HepG2 (cell line): Measurements from ENCODE around the gene EEF1A1. TPM values are rescaled to one million over a fixed set of nuclear protein-coding genes. Genes with fewer than 3 reads are reported as not detected.

Experiments
- ATAC-seq: fragments of 200-7000 bp; cut with Tn5 transposase; 3 replicates; pipeline ENCODE4 v1.9.1; 2020; ENCODE audit warnings: mild to moderate bottlenecking, moderate library complexity
- BruUV-seq: library from RNA; stranded (reverse); fragments of 400-500 nt; replicated peaks from 2 replicates; lab custom pipeline; 2021; lab: Mats Ljungman, UMichigan
- CTCF ChIA-PET: fragments of 300-600 bp; formaldehyde crosslinking; extraction: SDS; loops from one replicate; lab custom pipeline; 2021; ENCODE audit warnings: low total read pairs, inconsistent platforms, low intra/inter-chr PET ratio; lab: Yijun Ruan, JAX
- POLR2A ChIA-PET: fragments of 350-600 bp; sonication (Branson Sonifier 250); formaldehyde crosslinking; loops from one replicate; lab custom pipeline; 2020; ENCODE audit warnings: antibody characterized with exemption, inconsistent platforms; lab: Yijun Ruan, JAX
- DNase-seq: peaks from one replicate; pipeline ENCODE4 v3.0.0-alpha.2; 2015; ENCODE audit warnings: low spot score
- FAIRE-seq: peaks from 3 replicates; lab custom pipeline; 2011; peaks lifted over from hg19 to GRCh38; lab: Jason Lieb, UNC
- H2AFZ ChIP-seq: one replicate; pipeline ENCODE4 v1.6.1; 2011; ENCODE audit warnings: low read length, inconsistent platforms
- H3K27ac ChIP-seq: fragments of 300-600 bp; 3 replicates; pipeline ENCODE4 v1.8.0; 2011; ENCODE audit warnings: mixed run types, mild to moderate bottlenecking, mixed read lengths, low read length, inconsistent platforms; ENCODE audit not compliant: insufficient read depth; ENCODE audit errors: extremely low read length
- H3K27me3 ChIP-seq, 2 experiments: fragments of 200-600 bp in 1 of 2; 2 replicates in 1 of 2; 3 replicates in 1 of 2; pipeline versions ENCODE4 v1.6.0 to v1.8.0; 2011; ENCODE audit warnings: low read length in 2 of 2, mild to moderate bottlenecking in 2 of 2, moderate library complexity in 2 of 2, inconsistent platforms in 1 of 2; ENCODE audit not compliant: insufficient read depth in 2 of 2, control insufficient read depth in 1 of 2
- H3K36me3 ChIP-seq, 2 experiments: fragments of 200-600 bp in 1 of 2; replicated peaks in 1 of 2; 2 replicates in 1 of 2; 3 replicates in 1 of 2; pipeline versions ENCODE4 v1.5.1 to v1.8.0; 2011; ENCODE audit warnings: low read length in 2 of 2, inconsistent platforms in 1 of 2; ENCODE audit not compliant: insufficient read depth in 2 of 2, control insufficient read depth in 1 of 2
- H3K4me1 ChIP-seq: 2 replicates; pipeline ENCODE4 v1.5.1; 2012; ENCODE audit warnings: low read length, inconsistent platforms; ENCODE audit not compliant: insufficient read depth
- H3K4me2 ChIP-seq: 2 replicates; pipeline ENCODE4 v1.6.0; 2011; ENCODE audit warnings: low read depth, low read length, inconsistent platforms
- H3K4me3 ChIP-seq, 3 experiments: fragments of 200-600 bp in 1 of 3; sonication (generic), shearing (Covaris generic) in 1 of 3; replicated peaks in 1 of 3; 2 replicates each; pipeline ENCODE4 v1.5.1; 2011 to 2016; ENCODE audit warnings: low read length in 3 of 3, inconsistent platforms in 2 of 3, low read depth in 2 of 3, mild to moderate bottlenecking in 2 of 3, control low read depth in 1 of 3, mixed read lengths in 1 of 3; ENCODE audit not compliant: insufficient read depth in 1 of 3
- H3K79me2 ChIP-seq: one replicate; pipeline ENCODE4 v1.6.1; 2011; ENCODE audit warnings: low read length, inconsistent platforms; ENCODE audit not compliant: insufficient read depth
- H3K9ac ChIP-seq: 2 replicates; pipeline ENCODE4 v1.6.0; 2011; ENCODE audit warnings: mild to moderate bottlenecking, low read depth, low read length, inconsistent platforms; ENCODE audit not compliant: insufficient read depth
- H3K9me3 ChIP-seq: 2 replicates; pipeline ENCODE4 v1.5.1; 2012; ENCODE audit warnings: mild to moderate bottlenecking, low read length
- H4K20me1 ChIP-seq: 2 replicates; pipeline ENCODE4 v1.6.0; 2011; ENCODE audit warnings: inconsistent platforms, mild to moderate bottlenecking, low read length, moderate library complexity; ENCODE audit not compliant: insufficient read depth
- ELF4 ChIP-seq: sonication (generic); formaldehyde crosslinking; IDR thresholded peaks from 2 replicates; pipeline ENCODE4 v1.5.0; 2020; ENCODE audit warnings: missing genetic modification reagents, mild to moderate bottlenecking, moderate library complexity, borderline replicate concordance
- ETV5 ChIP-seq: IDR thresholded peaks from 2 replicates; pipeline ENCODE4 v1.6.1; 2018; ENCODE audit warnings: missing biosample characterization, missing genetic modification reagents, inconsistent platforms, borderline replicate concordance
- HNF4G ChIP-seq, 2 experiments: sonication (generic) in 1 of 2; formaldehyde crosslinking in 1 of 2; IDR thresholded peaks; 2 replicates each; pipeline versions ENCODE4 v1.4.0 to v1.6.1; 2011 to 2020; ENCODE audit warnings: borderline replicate concordance in 2 of 2, low read depth in 2 of 2, mild to moderate bottlenecking in 2 of 2, low read length in 1 of 2, missing genetic modification reagents in 1 of 2, moderate library complexity in 1 of 2
- MED1 ChIP-seq: sonication (generic); formaldehyde crosslinking; IDR thresholded peaks from 2 replicates; pipeline ENCODE4 v1.4.0; 2020; ENCODE audit warnings: missing genetic modification reagents
- NR2F6 ChIP-seq, 2 experiments: IDR thresholded peaks; 2 replicates each; pipeline ENCODE4 v1.6.1; 2016; ENCODE audit warnings: antibody characterized with exemption in 1 of 2, mild to moderate bottlenecking in 1 of 2
- RCOR2 ChIP-seq: IDR thresholded peaks from 2 replicates; pipeline ENCODE4 v1.6.1; 2016; ENCODE audit warnings: missing biosample characterization, missing genetic modification reagents
- RFX3 ChIP-seq: IDR thresholded peaks from 2 replicates; pipeline ENCODE4 v1.6.1; 2016; ENCODE audit warnings: missing biosample characterization, missing genetic modification reagents
- RXRB ChIP-seq: IDR thresholded peaks from 2 replicates; pipeline ENCODE4 v1.6.1; 2016; ENCODE audit warnings: borderline replicate concordance, missing genetic modification reagents, missing compliant biosample characterization
- SAP130 ChIP-seq: IDR thresholded peaks from 2 replicates; pipeline ENCODE4 v1.6.1; 2016; ENCODE audit warnings: low read depth
- SMYD3 ChIP-seq: sonication (generic); formaldehyde crosslinking; IDR thresholded peaks from 2 replicates; pipeline ENCODE4 v1.8.1; 2023; ENCODE audit warnings: mild to moderate bottlenecking, missing genetic modification reagents
- ZNF577 ChIP-seq: sonication (generic); formaldehyde crosslinking; IDR thresholded peaks from 2 replicates; pipeline ENCODE4 v1.4.0; 2020; ENCODE audit warnings: mild to moderate bottlenecking, low read depth, missing genetic modification reagents, borderline replicate concordance
- ZNF7 ChIP-seq: IDR thresholded peaks from 2 replicates; pipeline ENCODE4 v1.6.1; 2016; ENCODE audit warnings: missing biosample characterization, missing genetic modification reagents
- WGBS: methylation state at CpG from one replicate; pipeline ENCODE4 v1.1.6; 2017; ENCODE audit warnings: low lambda C conversion rate; 5-methylcytosine and 5-hydroxymethylcytosine counted together
- in situ Hi-C: cut with HindIII; loops from 2 replicates; pipeline ENCODE4 v1.10.0; 2017; ENCODE audit warnings: low pct_unique_long_range_greater_than_20kb; ENCODE audit not compliant: extremely low pct_ligation_motif_present
- intact Hi-C: fragments of 100-400 bp; cut with micrococcal nuclease; formaldehyde crosslinking; loops from one replicate; pipeline ENCODE4 v1.10.0; 2022; ENCODE audit not compliant: unreplicated experiment
- polyA plus RNA-seq, 8 experiments: library from polyadenylated mRNA; depleted of rRNA in 3 of 8; stranded (reverse) in 7 of 8; unstranded in 1 of 8; fragments of >200 nt; fragmentation: Illumina TruSeq in 4 of 8; extraction: Trizol in 4 of 8; gene quantifications; 2 replicates each; pipeline versions ENCODE4 v1.2.1 to v1.2.3, GENCODE V29; 2011 to 2016; ENCODE audit warnings: low read depth in 4 of 8, missing spikeins in 1 of 8, mixed read lengths in 1 of 8; ENCODE audit not compliant: insufficient read depth in 1 of 8
- total RNA-seq, 5 experiments: library from RNA; depleted of rRNA; stranded (reverse); fragments of >200 nt; fragmentation: Illumina TruSeq; extraction: Trizol; gene quantifications; 2 replicates each; pipeline ENCODE4 v1.2.3, GENCODE V29; 2016; ENCODE audit warnings: low read depth in 1 of 5
- TF ChIP-seq, protein P1 (sequence below): IDR thresholded peaks from 2 replicates; pipeline ENCODE4 v1.6.1; 2012; ENCODE audit warnings: inconsistent platforms
- TF ChIP-seq, protein P2 (sequence below): sonication (generic); formaldehyde crosslinking; conservative IDR thresholded peaks from 2 replicates; pipeline ENCODE4 v1.4.0; 2020; ENCODE audit warnings: missing genetic modification reagents
- TF ChIP-seq, protein P3 (sequence below): sonication (generic); formaldehyde crosslinking; IDR thresholded peaks from 2 replicates; pipeline ENCODE4 v1.5.1; 2020; ENCODE audit warnings: mild to moderate bottlenecking, missing genetic modification reagents, moderate library complexity
- TF ChIP-seq, protein P4 (sequence below): IDR thresholded peaks from 2 replicates; pipeline ENCODE4 v1.6.1; 2016; ENCODE audit warnings: mild to moderate bottlenecking

Gene EEF1A1
- total and polyA plus RNA-seq, 2 of the 13 experiments (the other 11 are each of a cell fraction or from before 2014, with no cell fraction given), result 13,726 to 17,172 TPM

DNA sequence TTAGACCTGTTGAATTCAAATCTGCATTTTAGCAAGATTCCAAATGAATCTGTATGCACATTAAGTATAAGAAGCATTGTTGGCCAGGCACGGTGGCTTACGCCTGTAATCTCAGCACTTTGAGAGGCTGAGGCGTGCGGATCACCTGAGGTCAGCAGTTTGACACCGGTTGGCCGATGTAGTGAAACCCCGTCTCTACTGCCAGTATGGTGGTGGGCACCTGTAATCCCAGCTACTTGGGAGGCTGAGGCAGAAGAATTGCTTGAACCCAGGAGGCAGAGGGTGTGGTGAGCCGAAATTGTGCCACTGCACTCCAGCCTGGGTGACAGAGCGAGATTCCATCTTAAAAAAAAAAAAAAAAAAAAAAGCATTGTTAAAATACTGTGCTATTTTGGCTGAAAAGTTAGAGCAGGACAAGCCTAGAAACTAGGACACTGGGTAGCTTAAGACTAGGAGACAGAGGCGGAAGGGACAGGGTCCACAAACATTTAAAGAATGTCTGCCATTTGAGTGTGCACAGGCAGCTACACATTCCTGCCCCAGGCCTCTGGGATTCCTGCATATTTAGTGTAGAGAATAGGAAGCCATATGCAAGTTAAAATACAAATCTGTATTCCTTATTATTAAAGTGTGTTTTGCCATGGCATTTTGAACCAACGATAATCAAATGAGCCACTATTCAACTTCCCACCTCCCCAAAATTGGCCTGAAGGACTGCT is 45.1 kb upstream of the EEF1A1 start:
- H3K9me3 ChIP-seq, result no peaks in the 10 kb centered on the region
- no peaks in the 10 kb centered on the region for H3K27me3 ChIP-seq
- H3K4me3 ChIP-seq, result peak overlapping the region; percentile 2 to 59 (median 32); a peak in 2 of 6 replicates
- POLR2A ChIA-PET, result interaction anchor here (0.7 to 6.0 kb wide), 14 partner anchors 8 to 104 kb away, joined by 3 to 130 read pairs (median 7); partner anchors contain the start of genes EEF1A1, MTO1 and SLC17A5
- ATAC-seq (peak; percentile 93), DNase-seq (peak; percentile 86), FAIRE-seq (no peak)
- H3K4me2 ChIP-seq, result peak overlapping the region; percentile 83
- no TSS peak for BruUV-seq
- in situ Hi-C loops (no loop called here), intact Hi-C loops (loop anchor here (5.0 kb wide), 2 partner anchors 44 to 46 kb away; partner anchors contain the start of gene EEF1A1)
- H2AFZ ChIP-seq, result peak overlapping the region; percentile 37
- no peaks in the 10 kb centered on the region for H3K79me2 ChIP-seq
- 75% methylated on average over 11 of the region's 11 CpGs for WGBS
- CTCF ChIA-PET, result no interaction called here
- no peaks in the 10 kb centered on the region for H4K20me1 ChIP-seq
- peaks cover 56% of the 10 kb centered on the region for H3K4me1 ChIP-seq
- H3K36me3 ChIP-seq, result no peaks in the 10 kb centered on the region
- H3K27ac ChIP-seq, result peak overlapping the region; percentile 90
- peak overlapping the region; percentile 73 for H3K9ac ChIP-seq
- no peak for TF ChIP-seq ZNF7
- TF ChIP-seq RXRB (CRISPR knock-in tag), result peak; percentile 42; the same call in 1 of the 2 replicates
- TF ChIP-seq, protein P1, sequence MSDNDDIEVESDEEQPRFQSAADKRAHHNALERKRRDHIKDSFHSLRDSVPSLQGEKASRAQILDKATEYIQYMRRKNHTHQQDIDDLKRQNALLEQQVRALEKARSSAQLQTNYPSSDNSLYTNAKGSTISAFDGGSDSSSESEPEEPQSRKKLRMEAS, result 0 out of 2 replicates have a peak, but pooled peaks have one; percentile 18
- TF ChIP-seq NR2F6 (IDR thresholded peaks at IDR 0.05), result no peak
- 0 out of 2 replicates have a peak, but pooled peaks have one; percentile 14 for TF ChIP-seq NR2F6 (CRISPR knock-in tag; IDR thresholded peaks at IDR 0.05)
- no peak for TF ChIP-seq SMYD3
- peak; percentile 43; the same call in 1 of the 2 replicates for TF ChIP-seq HNF4G (IDR thresholded peaks at IDR 0.05; ENCODE audit: borderline replicate concordance, low read depth, low read length)
- TF ChIP-seq HNF4G (CRISPR knock-in tag; IDR thresholded peaks at IDR 0.05; ENCODE audit: borderline replicate concordance, low read depth), result no peak
- no peak for TF ChIP-seq ZNF577 (CRISPR knock-in tag)
- TF ChIP-seq, protein P2, sequence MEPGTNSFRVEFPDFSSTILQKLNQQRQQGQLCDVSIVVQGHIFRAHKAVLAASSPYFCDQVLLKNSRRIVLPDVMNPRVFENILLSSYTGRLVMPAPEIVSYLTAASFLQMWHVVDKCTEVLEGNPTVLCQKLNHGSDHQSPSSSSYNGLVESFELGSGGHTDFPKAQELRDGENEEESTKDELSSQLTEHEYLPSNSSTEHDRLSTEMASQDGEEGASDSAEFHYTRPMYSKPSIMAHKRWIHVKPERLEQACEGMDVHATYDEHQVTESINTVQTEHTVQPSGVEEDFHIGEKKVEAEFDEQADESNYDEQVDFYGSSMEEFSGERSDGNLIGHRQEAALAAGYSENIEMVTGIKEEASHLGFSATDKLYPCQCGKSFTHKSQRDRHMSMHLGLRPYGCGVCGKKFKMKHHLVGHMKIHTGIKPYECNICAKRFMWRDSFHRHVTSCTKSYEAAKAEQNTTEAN, result peak; percentile 74
- TF ChIP-seq ETV5 (CRISPR knock-in tag), result peak; percentile 71; the same call in 1 of the 2 replicates
- TF ChIP-seq ELF4 (CRISPR knock-in tag), result no peak
- TF ChIP-seq, protein P3, sequence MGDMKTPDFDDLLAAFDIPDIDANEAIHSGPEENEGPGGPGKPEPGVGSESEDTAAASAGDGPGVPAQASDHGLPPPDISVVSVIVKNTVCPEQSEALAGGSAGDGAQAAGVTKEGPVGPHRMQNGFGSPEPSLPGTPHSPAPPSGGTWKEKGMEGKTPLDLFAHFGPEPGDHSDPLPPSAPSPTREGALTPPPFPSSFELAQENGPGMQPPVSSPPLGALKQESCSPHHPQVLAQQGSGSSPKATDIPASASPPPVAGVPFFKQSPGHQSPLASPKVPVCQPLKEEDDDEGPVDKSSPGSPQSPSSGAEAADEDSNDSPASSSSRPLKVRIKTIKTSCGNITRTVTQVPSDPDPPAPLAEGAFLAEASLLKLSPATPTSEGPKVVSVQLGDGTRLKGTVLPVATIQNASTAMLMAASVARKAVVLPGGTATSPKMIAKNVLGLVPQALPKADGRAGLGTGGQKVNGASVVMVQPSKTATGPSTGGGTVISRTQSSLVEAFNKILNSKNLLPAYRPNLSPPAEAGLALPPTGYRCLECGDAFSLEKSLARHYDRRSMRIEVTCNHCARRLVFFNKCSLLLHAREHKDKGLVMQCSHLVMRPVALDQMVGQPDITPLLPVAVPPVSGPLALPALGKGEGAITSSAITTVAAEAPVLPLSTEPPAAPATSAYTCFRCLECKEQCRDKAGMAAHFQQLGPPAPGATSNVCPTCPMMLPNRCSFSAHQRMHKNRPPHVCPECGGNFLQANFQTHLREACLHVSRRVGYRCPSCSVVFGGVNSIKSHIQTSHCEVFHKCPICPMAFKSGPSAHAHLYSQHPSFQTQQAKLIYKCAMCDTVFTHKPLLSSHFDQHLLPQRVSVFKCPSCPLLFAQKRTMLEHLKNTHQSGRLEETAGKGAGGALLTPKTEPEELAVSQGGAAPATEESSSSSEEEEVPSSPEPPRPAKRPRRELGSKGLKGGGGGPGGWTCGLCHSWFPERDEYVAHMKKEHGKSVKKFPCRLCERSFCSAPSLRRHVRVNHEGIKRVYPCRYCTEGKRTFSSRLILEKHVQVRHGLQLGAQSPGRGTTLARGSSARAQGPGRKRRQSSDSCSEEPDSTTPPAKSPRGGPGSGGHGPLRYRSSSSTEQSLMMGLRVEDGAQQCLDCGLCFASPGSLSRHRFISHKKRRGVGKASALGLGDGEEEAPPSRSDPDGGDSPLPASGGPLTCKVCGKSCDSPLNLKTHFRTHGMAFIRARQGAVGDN, result peak; percentile 20; the same call in 1 of the 2 replicates
- no peak for TF ChIP-seq RFX3 (CRISPR knock-in tag)
- no peak for TF ChIP-seq RCOR2 (CRISPR knock-in tag)
- peak; percentile 43; the same call in 1 of the 2 replicates for TF ChIP-seq SAP130 (CRISPR knock-in tag)
- peak; percentile 35; the same call in 1 of the 2 replicates for TF ChIP-seq MED1
- TF ChIP-seq, protein P4, sequence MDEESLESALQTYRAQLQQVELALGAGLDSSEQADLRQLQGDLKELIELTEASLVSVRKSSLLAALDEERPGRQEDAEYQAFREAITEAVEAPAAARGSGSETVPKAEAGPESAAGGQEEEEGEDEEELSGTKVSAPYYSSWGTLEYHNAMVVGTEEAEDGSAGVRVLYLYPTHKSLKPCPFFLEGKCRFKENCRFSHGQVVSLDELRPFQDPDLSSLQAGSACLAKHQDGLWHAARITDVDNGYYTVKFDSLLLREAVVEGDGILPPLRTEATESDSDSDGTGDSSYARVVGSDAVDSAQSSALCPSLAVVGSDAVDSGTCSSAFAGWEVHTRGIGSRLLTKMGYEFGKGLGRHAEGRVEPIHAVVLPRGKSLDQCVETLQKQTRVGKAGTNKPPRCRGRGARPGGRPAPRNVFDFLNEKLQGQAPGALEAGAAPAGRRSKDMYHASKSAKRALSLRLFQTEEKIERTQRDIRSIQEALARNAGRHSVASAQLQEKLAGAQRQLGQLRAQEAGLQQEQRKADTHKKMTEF, result no peak
